ENCODE measurements around the gene S100A2. TPM values are rescaled to one million over a fixed set of nuclear protein-coding genes. Genes with fewer than 3 reads are reported as not detected.

The S100A2 gene
- total and polyA plus RNA-seq, 2 donors from 2014 or later, result 152 to 416 TPM

DNA sequence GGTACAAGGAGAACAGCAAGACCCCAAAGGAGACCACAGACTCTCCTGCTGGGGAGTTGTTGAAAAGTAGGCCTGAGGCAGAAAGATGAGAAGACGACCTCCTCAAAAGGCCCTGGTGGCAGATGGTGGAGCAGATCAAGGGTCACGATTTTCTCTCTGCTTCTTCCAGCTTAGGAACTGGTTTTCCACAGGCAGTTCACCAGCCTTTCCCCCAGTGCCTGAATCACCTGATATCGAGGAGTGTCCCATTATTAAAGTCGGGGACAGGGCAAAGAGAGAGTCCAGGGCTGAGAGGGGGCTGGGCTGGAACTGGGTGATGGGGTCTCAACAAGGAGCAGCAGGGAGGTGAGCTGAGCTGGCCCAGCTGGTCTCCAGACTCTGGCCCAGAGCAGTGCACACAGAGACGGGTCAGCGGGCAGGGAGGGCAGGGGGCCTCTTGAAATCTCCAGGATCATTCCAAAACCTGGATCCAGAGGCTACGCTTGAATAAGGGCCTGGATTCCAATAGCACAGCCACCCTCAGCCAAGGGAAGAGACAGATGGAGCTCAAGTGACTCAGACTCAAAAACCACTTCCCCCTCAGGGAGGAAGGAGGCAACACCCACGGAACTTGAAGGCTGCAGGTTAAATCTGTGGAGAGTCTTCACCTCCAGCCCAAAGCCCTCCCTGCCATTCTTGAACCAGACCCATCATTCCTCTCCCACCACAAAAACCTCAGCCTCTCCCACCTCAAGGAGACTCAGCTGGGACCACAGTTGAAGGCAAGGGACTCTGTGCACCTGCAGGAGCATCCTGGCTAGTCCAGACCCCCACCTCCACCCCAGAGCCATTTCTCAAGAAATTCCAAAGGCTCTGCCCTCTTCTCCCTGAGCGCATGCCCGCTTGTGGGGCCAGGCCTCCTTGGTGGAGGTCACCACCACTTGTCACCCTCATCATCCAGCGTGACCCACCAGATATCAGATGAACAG, 25.0 kb downstream of the S100A2 start, which contains the start of gene S100A5:
TSS of gene S100A5 (minus strand) at position 541 of the 968 bp plus-strand sequence. CDS start 743 bp downstream, outside the sequence.
- H3K9me3 ChIP-seq (ENCODE audit: control insufficient read depth in 2 of 3, insufficient read depth in 1 of 3, low read length in 3 of 3), result no peaks in the 10 kb centered on the region

DNA sequence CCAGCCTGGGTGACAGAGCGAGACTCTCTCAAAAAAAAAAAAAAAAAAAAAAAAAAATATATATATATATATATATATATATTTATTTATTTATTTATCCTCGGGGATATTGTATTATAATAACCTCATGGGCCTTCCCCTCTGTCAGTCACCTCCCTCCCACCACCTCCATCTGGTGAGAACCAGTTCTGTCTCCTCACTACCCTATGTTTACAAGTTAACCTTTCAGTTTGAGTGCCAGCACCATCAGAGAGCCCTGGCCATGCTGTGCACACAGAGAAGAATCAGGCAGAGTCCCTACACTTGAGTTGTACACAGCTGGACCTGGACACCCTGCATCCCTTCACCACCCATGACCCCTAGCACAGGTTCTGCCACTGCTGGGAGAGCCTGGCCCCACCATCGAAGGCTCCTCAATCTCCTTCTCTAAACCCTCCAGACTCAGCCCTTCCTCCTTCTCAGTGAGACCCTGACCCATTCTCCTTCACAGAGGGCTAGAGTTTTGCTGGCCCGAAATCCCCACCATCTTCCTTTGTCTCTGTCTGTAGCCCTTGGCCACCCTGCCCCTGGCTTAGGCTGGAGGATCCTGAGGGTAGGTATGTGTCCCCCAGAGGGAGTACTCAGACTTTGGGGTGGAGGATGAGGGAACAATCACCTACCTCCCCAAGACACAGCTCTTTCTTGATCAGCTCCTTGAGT, 26.1 kb downstream of the S100A2 start:
- DNase-seq, result no peak
- H3K4me1 ChIP-seq (ENCODE audit: control insufficient read depth in 2 of 3, insufficient read depth in 2 of 3, low read depth in 1 of 3, low read length in 3 of 3), result peaks cover 1 to 36% (median 17%) of the 10 kb centered on the region in 3 donors

More for the DNA sequence above, 25.0 kb downstream of the S100A2 start, which contains the start of gene S100A5:
- H3K27me3 ChIP-seq (ENCODE audit: control insufficient read depth, insufficient read depth, low read length), result no peaks in the 10 kb centered on the region
- peaks cover 5 to 38% (median 17%) of the 10 kb centered on the region in 3 donors for H3K4me1 ChIP-seq (ENCODE audit: control insufficient read depth in 2 of 3, insufficient read depth in 2 of 3, low read depth in 1 of 3, low read length in 3 of 3)
- intact Hi-C loops (cut with DNase I), result no loop called here
- TF ChIP-seq, protein P1, sequence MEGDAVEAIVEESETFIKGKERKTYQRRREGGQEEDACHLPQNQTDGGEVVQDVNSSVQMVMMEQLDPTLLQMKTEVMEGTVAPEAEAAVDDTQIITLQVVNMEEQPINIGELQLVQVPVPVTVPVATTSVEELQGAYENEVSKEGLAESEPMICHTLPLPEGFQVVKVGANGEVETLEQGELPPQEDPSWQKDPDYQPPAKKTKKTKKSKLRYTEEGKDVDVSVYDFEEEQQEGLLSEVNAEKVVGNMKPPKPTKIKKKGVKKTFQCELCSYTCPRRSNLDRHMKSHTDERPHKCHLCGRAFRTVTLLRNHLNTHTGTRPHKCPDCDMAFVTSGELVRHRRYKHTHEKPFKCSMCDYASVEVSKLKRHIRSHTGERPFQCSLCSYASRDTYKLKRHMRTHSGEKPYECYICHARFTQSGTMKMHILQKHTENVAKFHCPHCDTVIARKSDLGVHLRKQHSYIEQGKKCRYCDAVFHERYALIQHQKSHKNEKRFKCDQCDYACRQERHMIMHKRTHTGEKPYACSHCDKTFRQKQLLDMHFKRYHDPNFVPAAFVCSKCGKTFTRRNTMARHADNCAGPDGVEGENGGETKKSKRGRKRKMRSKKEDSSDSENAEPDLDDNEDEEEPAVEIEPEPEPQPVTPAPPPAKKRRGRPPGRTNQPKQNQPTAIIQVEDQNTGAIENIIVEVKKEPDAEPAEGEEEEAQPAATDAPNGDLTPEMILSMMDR (IDR thresholded peaks at IDR 0.05; ENCODE audit: borderline replicate concordance, extremely low read depth, insufficient read depth), result no peak
- no peak for FAIRE-seq
- peak in 4 of 5 donors; percentile 61 to 78 (median 72) for DNase-seq
- H3K9ac ChIP-seq (ENCODE audit: low read length in 3 of 3), result peak within 1 kb of the TSS in 1 of 3 donors; percentile 47
- H3K4me3 ChIP-seq (ENCODE audit: low read length in 3 of 3), result no peak within 1 kb of the TSS
- H3K36me3 ChIP-seq (ENCODE audit: control insufficient read depth in 2 of 3, insufficient read depth in 3 of 3, low read length in 3 of 3), result no peaks in the 10 kb centered on the region
- peak within 1 kb of the TSS; percentile 59 to 72 for H3K27ac ChIP-seq (ENCODE audit: low read depth in 2 of 2, low read length in 2 of 2)

DNA sequence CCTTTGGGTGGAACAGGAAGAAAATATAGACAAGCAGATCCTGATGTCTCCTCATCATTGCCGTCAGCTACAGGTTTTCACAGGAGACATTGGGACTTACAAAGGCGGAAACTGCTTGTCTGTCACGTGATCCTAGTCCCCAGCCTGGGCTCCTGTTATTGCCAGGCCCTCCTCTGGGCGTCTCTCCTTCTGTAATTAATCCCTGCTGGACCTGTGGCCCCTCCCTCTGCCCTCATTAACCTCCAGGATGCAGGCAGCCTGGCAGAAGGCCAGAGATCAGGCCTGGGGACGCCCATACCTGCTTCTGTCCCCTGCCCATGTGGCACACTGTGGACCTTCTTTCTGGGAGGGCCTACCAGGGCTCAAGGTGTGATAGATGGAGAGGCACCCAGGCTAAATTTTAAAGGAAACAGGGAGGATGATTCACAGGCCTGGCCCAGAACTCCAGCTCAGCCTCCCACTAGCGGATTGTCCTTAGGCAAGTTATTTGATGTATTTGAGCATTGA, 27.3 kb downstream of the S100A2 start:
- DNase-seq, result peak in 2 of 5 donors; percentile 46 to 70
- Histone ChIP-seq H3K9ac (ENCODE audit: low read length in 3 of 3) (no peak overlapping the region), H3K27ac (ENCODE audit: low read depth in 2 of 2, low read length in 2 of 2) (peak overlapping the region; percentile 38 to 63), H3K9me3 (ENCODE audit: control insufficient read depth in 2 of 3, insufficient read depth in 1 of 3, low read length in 3 of 3) (no peaks in the 10 kb centered on the region), H3K36me3 (ENCODE audit: control insufficient read depth in 2 of 3, insufficient read depth in 3 of 3, low read length in 3 of 3) (no peaks in the 10 kb centered on the region), H3K4me3 (ENCODE audit: low read length in 3 of 3) (no peak overlapping the region), H3K4me1 (ENCODE audit: control insufficient read depth in 2 of 3, insufficient read depth in 2 of 3, low read depth in 1 of 3, low read length in 3 of 3) (peaks cover 0 to 38% (median 14%) of the 10 kb centered on the region in 3 donors), H3K27me3 (ENCODE audit: control insufficient read depth, insufficient read depth, low read length) (no peaks in the 10 kb centered on the region)
- TF ChIP-seq, protein P1 (IDR thresholded peaks at IDR 0.05; ENCODE audit: borderline replicate concordance, extremely low read depth, insufficient read depth), result no peak
- no peak for FAIRE-seq
- intact Hi-C loops (cut with DNase I), result no loop called here

More for the DNA sequence above, 26.1 kb downstream of the S100A2 start:
- H3K9me3 ChIP-seq (ENCODE audit: control insufficient read depth in 2 of 3, insufficient read depth in 1 of 3, low read length in 3 of 3), result no peaks in the 10 kb centered on the region
- H3K27ac ChIP-seq (ENCODE audit: low read depth in 2 of 2, low read length in 2 of 2), result peak overlapping the region; percentile 53 to 59
- FAIRE-seq, result no peak
- TF ChIP-seq, protein P1 (IDR thresholded peaks at IDR 0.05; ENCODE audit: borderline replicate concordance, extremely low read depth, insufficient read depth), result no peak
- H3K27me3 ChIP-seq (ENCODE audit: control insufficient read depth, insufficient read depth, low read length), result no peaks in the 10 kb centered on the region
- no peaks in the 10 kb centered on the region for H3K36me3 ChIP-seq (ENCODE audit: control insufficient read depth in 2 of 3, insufficient read depth in 3 of 3, low read length in 3 of 3)
- peak overlapping the region in 1 of 3 donors; percentile 34 for H3K9ac ChIP-seq (ENCODE audit: low read length in 3 of 3)
- no peak overlapping the region for H3K4me3 ChIP-seq (ENCODE audit: low read length in 3 of 3)
- intact Hi-C loops (cut with DNase I), result no loop called here
